Smooth muscle cell of the brain vasculature (primary cell): ENCODE measurements around the gene UBAC2.
A peak's percentile ranks its signal among the peaks of the same experiment; 100 is the strongest.
"Not testable (repeated sequence)": the region's sequence is repeated elsewhere in the genome, so short reads cannot be mapped to it uniquely, and the experiment has no call there.

ENCODE experiments used
- DNase-seq: peaks from one replicate; pipeline ENCODE4 v3.0.0-alpha.2; 2012; ENCODE audit warnings: low read depth, low spot score

Gene UBAC2

DNA sequence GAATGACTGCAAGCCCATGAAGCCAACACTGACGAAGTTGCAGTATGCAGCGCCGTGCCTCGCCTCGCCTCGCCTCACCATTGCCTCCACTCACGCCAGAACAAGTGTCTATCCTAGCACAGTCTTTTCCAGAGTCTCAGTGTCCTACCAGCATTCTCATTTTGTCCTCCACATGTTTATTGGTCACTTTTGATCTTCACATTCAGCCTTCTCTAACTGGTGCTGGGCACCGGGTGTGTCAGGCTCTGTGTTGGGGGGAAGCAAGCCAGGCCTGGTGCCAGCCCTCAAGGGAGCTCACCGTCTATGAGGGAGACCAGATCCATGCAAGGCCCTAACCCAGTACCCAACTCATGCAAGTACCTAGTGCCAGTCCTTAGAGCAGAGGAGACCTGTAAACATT is 176.3 kb downstream of the UBAC2 start:
- DNase-seq = no peak

DNA sequence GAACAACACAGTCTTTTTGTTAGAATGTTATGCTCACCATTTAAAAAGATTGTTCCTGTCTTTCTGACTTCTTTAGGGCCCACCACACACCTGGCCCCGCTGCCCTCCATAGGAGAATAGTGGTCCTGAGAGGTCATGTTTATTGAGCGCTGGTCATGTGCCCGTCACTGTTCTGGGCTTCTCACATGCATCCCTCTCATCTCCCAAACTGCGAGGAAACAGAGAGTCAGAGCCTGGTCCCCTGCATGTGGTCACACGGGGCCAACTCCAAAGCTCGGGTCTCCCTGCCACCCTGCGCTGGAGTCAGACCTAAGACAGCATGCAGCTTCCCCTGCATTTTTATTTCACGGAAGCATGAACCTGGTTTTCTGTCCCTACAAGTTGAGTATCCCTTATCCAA is 177.0 kb downstream of the UBAC2 start:
- DNase-seq = no peak

GRCh38 chr13:99378985-99379733 is 178.5 kb downstream of the UBAC2 start:
- no peak for DNase-seq

DNA sequence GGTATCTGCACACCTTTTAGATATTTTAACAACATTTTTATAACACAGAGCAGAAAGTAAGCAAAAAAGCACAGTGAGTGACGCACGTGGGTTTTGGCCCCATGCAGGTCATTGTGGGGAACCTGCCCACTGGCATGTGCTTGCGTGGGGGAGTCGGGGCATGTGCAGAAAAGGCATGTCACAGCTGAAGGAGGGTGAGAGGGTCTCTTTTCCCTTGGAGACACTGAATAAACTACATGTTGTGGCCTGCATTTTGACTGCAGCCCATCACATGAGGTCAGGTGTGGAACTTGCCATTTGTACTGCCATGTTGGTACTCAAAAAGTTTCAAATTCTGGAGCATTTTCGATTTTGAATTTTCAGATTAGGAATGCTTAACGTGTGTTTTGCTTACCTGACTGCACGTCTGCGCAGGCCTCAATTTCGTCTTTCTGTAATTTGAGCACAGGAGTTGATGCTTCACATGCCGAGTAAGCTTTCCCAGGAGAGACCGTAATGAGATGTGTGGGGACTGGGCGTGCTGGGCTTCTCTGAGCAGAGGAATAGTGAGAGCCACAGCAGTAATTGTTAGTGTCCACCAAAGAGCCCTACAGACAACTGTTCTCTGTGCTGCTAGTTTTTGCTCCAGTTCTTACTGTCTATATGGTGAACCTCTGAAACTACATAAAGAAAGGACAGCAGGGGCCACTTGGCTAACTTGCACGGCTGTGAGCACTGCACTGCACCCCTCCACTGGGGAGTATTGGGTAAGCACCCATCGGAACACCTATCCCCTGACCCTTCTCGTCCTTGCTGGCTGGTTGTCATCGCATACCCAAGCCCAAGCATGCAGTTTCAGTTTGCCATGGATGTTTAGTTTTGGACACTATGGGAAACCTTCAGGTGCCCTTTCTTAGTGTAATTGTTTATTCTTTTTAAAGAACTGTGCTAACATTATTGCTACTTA is 179.5 kb downstream of the UBAC2 start:
- DNase-seq = no peak

- no peak for DNase-seq
Observed at GRCh38 chr13:99380921-99381645, 180.4 kb downstream of the UBAC2 start.

DNA sequence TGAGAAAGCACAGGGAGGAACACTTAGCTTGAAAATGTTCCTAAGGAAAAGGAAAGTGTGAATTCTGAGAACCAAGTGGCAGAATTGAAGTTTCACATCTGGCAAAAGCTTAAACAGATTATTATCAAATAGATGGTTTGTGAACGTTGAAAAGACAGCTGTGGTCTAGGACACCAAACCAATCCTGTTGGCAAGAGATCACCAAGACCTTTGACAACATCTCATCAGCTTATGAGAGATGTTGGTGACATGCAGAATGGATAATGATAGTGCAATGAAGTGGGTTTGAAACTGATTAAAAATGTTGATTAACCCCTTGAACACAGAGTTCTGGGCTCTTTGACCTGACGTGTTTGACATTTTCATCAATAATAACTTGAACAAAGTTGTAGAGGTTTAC is 181.1 kb downstream of the UBAC2 start:
- no peak for DNase-seq

DNA sequence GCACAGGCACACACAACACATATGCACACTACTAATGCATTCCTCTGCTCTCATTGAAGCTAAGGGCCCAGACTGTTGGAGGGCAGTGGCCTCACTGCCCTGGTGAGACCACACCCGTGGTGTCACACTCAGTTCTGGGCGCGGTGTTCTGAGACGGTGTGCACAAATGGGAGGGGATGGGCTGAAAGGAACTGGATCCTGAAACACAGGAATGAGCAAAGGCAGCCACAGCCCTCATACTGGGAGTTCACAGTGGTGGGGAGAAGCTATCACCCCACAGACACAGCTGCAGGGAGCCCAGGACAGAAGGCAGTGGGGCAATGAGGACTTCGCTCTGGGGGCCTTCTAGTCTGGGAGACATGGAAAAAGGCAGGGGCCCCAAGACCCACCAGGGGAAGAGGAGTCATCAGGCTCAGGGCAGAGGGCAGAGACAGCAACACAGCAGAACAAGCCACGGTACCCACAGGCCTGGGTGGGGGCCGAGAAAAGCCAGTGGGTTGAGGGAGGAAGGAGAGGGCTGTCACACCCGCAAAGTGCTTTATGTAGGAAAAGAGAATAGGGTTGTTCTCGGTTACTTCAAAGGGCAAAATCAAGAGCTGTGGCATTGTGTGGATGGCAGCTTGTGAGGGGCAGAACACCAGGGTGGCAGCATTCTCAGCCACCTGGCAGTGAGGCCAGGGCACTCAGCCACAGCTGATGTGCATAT is 181.9 kb downstream of the UBAC2 start:
- DNase-seq = no peak

DNA sequence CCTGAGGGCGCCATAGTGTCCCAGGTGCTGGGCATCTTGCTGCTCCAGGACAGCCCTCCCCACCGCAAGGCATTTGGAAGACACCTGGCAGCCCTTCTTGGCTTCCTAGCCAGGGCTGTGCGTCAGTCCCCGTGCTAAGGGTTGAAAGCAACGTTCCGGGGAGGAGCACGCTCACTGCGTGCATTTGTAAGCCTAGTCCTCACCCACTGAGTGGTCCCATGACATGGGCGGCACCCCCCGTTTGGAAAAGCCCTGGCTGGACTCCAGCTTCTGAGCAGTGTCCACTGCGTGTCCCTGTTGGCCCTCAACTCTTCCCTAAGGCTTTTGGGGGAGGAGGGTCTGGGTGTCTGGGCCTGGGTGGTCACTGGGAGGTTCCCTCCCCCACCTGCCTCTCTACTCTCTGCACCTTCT is 182.9 kb downstream of the UBAC2 start:
- no peak for DNase-seq

GRCh38 chr13:99383946-99384345 is 183.3 kb downstream of the UBAC2 start:
- no peak for DNase-seq

- DNase-seq = no peak
Observed at GRCh38 chr13:99384468-99384867, 183.8 kb downstream of the UBAC2 start.

GRCh38 chr13:99385161-99385560 is 184.5 kb downstream of the UBAC2 start:
- no peak for DNase-seq

DNA sequence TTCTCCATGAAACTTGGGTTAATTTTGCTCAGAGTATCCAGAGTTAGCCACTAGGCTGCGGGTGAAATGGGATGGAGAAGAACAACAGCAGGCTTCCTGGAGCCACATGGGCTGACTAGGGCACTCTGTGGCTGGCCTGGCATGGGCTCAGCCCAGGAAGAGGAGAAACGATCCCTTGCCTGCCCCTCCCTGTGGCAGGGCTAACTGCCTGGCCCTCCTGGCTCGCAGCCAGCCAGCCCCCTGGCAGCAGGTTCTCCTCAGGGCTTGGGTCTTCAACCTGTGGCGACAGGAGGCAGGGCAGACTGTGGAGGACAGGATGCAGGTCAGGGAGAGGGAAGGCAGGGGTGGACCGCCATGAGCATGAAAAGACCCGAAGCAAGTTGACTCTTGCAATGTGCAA is 185.3 kb downstream of the UBAC2 start:
- DNase-seq = no peak

DNA sequence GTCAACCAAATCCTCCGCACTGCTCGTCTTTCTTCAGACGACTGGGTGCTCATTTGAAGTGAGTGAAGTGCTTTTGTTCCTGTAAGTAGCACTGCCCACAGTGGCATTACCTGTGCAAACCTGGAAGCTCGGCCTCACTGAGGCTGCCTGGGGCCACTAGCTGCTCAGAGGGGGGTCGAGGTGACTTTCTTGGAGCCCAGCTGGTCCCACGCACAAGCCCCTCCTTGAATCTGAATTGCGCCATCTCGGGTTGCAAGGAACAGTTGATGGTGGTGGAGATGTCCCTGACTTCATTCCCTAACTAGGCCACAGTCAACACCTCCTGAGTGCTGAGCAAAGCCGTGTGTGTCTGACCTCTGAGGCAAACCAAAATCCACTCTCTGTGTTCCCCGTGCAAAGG is 185.8 kb downstream of the UBAC2 start:
- DNase-seq = no peak

- peak; percentile 1 for DNase-seq
Observed at GRCh38 chr13:99386911-99387788, 186.5 kb downstream of the UBAC2 start.

DNA sequence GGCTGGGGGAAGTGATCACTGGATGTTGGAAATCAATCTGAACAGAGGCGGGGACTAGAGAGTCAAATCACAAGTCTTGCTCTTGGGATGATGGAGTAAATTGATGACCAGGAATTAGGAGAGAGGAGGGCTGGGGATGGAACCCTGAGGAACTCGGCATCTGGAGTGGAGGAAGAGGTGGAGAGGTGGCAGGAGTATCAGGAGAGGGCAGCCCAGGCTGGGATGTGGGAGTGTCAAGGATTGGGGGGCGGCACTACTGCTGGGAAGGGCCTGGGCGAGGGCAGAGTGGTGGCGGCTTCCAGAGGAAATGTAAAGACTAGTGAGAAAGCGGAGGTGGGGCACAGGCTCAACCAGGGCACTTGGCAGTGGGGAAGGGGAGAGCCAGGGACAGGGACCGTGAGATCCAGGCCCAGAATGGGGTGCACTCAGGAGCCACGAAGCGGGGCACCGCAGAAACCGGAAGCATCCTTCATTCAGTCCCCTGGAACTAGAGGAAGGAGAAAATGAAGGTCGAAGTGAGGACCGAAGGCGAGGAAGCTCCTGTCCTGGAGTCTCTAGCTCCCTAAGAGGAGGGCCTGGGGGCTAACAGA is 187.8 kb downstream of the UBAC2 start:
- DNase-seq = no peak

- DNase-seq = not testable (repeated sequence)
Observed at GRCh38 chr13:99389094-99389493, 188.4 kb downstream of the UBAC2 start.

- DNase-seq = no peak
Observed at GRCh38 chr13:99389520-99390304, 189.1 kb downstream of the UBAC2 start.

GRCh38 chr13:99390601-99391000 is 189.9 kb downstream of the UBAC2 start:
- DNase-seq = no peak

DNA sequence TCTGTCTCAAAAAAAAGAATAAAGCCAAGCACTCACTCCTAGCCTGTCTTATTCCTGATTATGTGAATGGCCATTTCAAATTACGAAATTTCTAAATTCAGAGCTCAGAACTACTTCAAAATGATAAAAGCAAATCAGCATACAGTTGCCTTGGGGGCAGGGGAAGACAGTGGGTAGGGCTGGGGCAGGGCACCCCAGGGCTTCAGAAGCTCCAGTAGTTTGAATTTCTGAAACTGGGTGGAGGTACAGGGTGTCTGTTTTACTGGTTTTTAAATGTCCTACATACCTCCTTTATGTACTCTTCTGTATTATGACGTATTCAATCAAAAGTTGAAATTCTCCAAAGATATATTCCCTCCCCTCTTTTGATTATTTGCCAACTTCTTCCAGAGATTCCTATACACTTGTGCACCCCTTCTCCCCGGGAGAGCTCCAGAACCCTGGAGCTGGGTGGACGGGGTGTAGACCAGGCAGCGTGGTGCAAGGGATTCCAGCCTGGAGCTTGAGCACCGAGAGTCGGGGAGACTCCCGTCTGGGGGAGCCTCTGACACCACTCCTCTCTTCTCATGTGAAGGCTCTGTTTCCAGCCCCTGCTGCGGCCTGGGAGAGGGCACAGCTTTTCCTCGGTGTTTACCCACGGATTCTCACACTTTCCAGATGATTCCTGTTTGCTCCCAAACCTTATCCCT is 191.3 kb downstream of the UBAC2 start:
- no peak for DNase-seq
